GM19397 (cell line): ENCODE data around the gene NUBPL.

ENCODE experiments used
- ATAC-seq: cut with Tn5 transposase; IDR thresholded peaks from one replicate; pipeline ENCODE4 v1.9.1; 2021; ENCODE audit warnings: mild to moderate bottlenecking, moderate library complexity; ENCODE audit not compliant: unreplicated experiment

NUBPL gene

DNA sequence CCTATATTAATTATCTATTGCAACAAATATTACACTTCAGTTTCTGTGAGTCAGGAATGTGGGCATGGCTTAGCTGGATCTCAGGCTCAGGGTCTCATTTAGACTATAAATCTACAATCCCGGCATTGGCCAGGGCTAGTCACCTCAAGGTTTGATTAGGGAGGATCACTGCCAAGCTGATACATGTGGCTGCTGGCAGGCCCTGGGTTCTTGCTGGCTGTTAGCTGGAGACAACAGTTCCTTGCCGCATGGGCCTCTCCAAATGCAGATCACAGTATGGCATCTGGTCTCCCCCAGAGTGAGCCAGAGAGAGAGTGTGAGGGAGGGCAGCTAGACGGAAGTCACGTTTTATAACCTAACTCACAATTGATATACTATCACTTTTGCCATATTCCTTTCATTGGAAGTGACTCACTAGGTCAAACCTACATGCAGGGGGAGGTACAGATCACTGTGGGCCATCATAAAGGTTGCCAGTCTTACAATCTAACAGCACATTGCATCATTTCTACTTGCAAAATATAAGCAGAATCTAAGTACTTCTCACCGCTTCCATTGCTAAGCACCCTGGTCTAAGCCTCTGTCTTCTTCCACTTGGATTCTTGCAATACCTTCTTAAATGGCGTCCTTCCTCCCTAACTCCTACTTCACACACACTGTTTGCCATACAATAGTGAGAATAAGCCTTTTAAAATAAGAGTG lies 341.9 kb downstream of the NUBPL start:
- ATAC-seq, result no peak

DNA sequence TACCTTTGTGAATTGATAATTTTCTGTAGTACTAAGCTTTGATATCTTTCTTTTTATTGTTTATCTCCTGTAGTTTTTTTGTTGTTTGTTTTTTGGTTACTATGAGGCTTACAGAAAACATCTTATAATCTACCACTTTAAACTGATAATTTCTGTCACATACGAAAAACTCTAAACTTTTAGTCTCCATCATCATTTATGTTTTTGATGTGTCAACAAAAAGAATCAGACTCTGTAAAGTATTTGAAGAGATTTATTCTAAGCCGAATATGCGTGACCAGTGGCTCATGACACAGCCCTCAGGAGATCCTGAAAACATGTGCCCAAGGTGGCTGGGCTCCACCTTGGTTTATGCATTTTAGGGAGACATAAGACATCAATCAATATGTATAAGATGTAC lies 348.8 kb downstream of the NUBPL start:
- no peak for ATAC-seq
